MM.1S (cell line): ENCODE data around the gene ARL3.
A peak's percentile ranks its signal among the peaks of the same experiment; 100 is the strongest.

Source experiments
- DNase-seq: peaks from one replicate; pipeline ENCODE4 v3.0.0-alpha.2; 2015
- H2AFZ ChIP-seq: fragments of 300-600 bp; sonication (generic); 2 replicates; pipeline ENCODE4 v1.6.0; 2016; ENCODE audit warnings: antibody characterized with exemption, low read length
- H3F3A ChIP-seq: fragments of 300-600 bp; sonication (generic); 2 replicates; pipeline ENCODE4 v1.6.1; 2016; ENCODE audit warnings: mild to moderate bottlenecking, antibody characterized with exemption, low read length, moderate library complexity, mixed read lengths; ENCODE audit not compliant: insufficient read depth
- H3K27ac ChIP-seq: fragments of 300-600 bp; sonication (generic); 2 replicates; pipeline ENCODE4 v1.5.1; 2016; ENCODE audit warnings: mild to moderate bottlenecking, low read length
- H3K27me3 ChIP-seq: fragments of 300-600 bp; sonication (generic); replicated peaks from 2 replicates; pipeline ENCODE4 v1.6.0; 2016; ENCODE audit warnings: low read length; ENCODE audit not compliant: insufficient read depth
- H3K36me3 ChIP-seq: fragments of 300-600 bp; sonication (generic); replicated peaks from 2 replicates; pipeline ENCODE4 v1.6.1; 2016; ENCODE audit warnings: mild to moderate bottlenecking, low read length, mixed read lengths; ENCODE audit not compliant: insufficient read depth
- H3K4me1 ChIP-seq: fragments of 300-600 bp; sonication (generic); 2 replicates; pipeline ENCODE4 v1.6.1; 2016; ENCODE audit warnings: low read length, mixed read lengths
- H3K4me2 ChIP-seq: fragments of 300-600 bp; sonication (generic); 2 replicates; pipeline ENCODE4 v1.6.0; 2016; ENCODE audit warnings: low read depth, low read length
- H3K4me3 ChIP-seq: fragments of 300-600 bp; sonication (generic); 2 replicates; pipeline ENCODE4 v1.5.1; 2016; ENCODE audit warnings: low read length, mixed read lengths
- H3K79me2 ChIP-seq: fragments of 300-600 bp; sonication (generic); 2 replicates; pipeline ENCODE4 v1.6.1; 2016; ENCODE audit warnings: mixed run types, low read length, mixed read lengths
- H3K9ac ChIP-seq: fragments of 300-600 bp; sonication (generic); 2 replicates; pipeline ENCODE4 v1.6.1; 2016; ENCODE audit warnings: low read length, mixed read lengths
- H3K9me2 ChIP-seq: fragments of 300-600 bp; sonication (generic); replicated peaks from 2 replicates; pipeline ENCODE4 v1.6.1; 2016; ENCODE audit warnings: mild to moderate bottlenecking, low read length, mixed read lengths; ENCODE audit not compliant: insufficient read depth
- H3K9me3 ChIP-seq: fragments of 300-600 bp; sonication (generic); replicated peaks from 2 replicates; pipeline ENCODE4 v1.6.1; 2016; ENCODE audit warnings: mild to moderate bottlenecking, low read length, mixed read lengths; ENCODE audit not compliant: insufficient read depth
- H4K20me1 ChIP-seq: fragments of 300-600 bp; sonication (generic); 2 replicates; pipeline ENCODE4 v1.6.1; 2016; ENCODE audit warnings: mild to moderate bottlenecking, low read length, moderate library complexity, mixed read lengths; ENCODE audit not compliant: insufficient read depth
- CTCF ChIP-seq: fragments of 300-600 bp; sonication (generic); IDR thresholded peaks from 2 replicates; pipeline ENCODE4 v1.5.1; 2016; ENCODE audit warnings: antibody characterized with exemption, low read length, mixed read lengths
- EZH2 ChIP-seq: fragments of 300-600 bp; sonication (generic); optimal IDR thresholded peaks from 2 replicates; pipeline ENCODE3; 2017; ENCODE audit warnings: low read depth, mild to moderate bottlenecking, antibody characterized with exemption, low read length, mixed read lengths
- EZH2phosphoT487 ChIP-seq: fragments of 300-600 bp; sonication (generic); IDR thresholded peaks from 2 replicates; pipeline ENCODE4 v1.6.1; 2018; ENCODE audit warnings: antibody characterized with exemption, low read length

Gene ARL3

DNA sequence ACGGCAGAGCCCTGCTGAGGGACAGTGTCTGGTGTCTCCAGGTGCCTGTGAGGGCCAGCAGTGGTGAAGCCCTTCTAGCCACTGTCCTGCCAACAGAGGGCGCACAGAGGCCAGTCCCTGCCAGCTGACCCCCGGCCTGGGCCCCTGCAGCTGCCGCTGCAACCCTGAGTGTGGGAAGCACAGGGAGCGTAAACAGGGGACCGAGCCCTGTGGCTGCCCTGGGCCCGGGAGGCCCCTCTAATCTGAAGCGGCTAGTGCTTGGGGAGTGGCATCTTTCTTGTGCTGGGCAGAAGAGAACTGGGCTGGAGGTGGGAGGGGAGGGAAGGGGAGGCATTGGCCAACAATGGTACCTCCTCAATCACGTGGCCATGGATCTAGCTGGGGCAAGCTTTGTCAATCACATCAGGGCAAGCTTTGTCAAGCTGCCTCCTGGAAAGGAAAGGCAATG is 35.3 kb downstream of the ARL3 start:
- no peak overlapping the region for H3K9ac ChIP-seq
- 0 out of 2 replicates have a peak, but pooled peaks cover 4% of the 10 kb centered on the region for H3F3A ChIP-seq
- H3K27ac ChIP-seq: no peak overlapping the region
- H4K20me1 ChIP-seq: no peaks in the 10 kb centered on the region
- H3K9me2 ChIP-seq: no peaks in the 10 kb centered on the region
- no peaks in the 10 kb centered on the region for H3K79me2 ChIP-seq
- no peak overlapping the region for H3K4me2 ChIP-seq
- H3K27me3 ChIP-seq: no peaks in the 10 kb centered on the region
- no peak overlapping the region for H3K4me3 ChIP-seq
- H3K4me1 ChIP-seq: no peaks in the 10 kb centered on the region
- TF ChIP-seq CTCF (peak; percentile 60), EZH2 (no peak)
- DNase-seq: peak; percentile 27
- H2AFZ ChIP-seq: no peak overlapping the region
- H3K9me3 ChIP-seq: no peaks in the 10 kb centered on the region
- no peaks in the 10 kb centered on the region for H3K36me3 ChIP-seq

DNA sequence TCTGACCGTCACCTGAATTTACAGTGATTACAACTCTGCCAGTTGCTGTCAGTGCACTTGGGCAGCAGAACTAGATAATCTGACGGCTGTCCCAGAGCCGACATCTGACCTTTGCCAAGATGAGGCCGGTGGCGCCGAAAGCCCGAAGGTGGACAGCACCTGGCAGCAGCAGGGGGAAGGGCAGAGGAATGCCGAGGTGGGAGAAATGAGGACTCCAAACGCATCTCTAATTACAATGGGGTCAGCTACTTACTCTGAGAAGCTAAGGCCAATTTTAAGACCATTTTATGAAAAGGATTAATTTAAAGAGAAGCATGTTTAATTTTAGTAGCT is 36.2 kb downstream of the ARL3 start:
- H3K9me2 ChIP-seq: no peaks in the 10 kb centered on the region
- no peak overlapping the region for H3K4me2 ChIP-seq
- no peaks in the 10 kb centered on the region for H3K27me3 ChIP-seq
- no peaks in the 10 kb centered on the region for H3K9me3 ChIP-seq
- 0 out of 2 replicates have a peak, but pooled peaks cover 4% of the 10 kb centered on the region for H3F3A ChIP-seq
- no peak for DNase-seq
- TF ChIP-seq EZH2phosphoT487 (no peak), EZH2 (no peak), CTCF (no peak)
- no peaks in the 10 kb centered on the region for H3K36me3 ChIP-seq
- no peaks in the 10 kb centered on the region for H3K4me1 ChIP-seq
- no peaks in the 10 kb centered on the region for H3K79me2 ChIP-seq
- H3K9ac ChIP-seq: no peak overlapping the region
- no peak overlapping the region for H2AFZ ChIP-seq
- no peak overlapping the region for H3K27ac ChIP-seq
- no peaks in the 10 kb centered on the region for H4K20me1 ChIP-seq
- no peak overlapping the region for H3K4me3 ChIP-seq

- no peaks in the 10 kb centered on the region for H3K9me2 ChIP-seq
- H3K4me2 ChIP-seq: no peak overlapping the region
- H3K9ac ChIP-seq: no peak overlapping the region
- no peaks in the 10 kb centered on the region for H3K4me1 ChIP-seq
- no peaks in the 10 kb centered on the region for H3K9me3 ChIP-seq
- H4K20me1 ChIP-seq: no peaks in the 10 kb centered on the region
- H3K36me3 ChIP-seq: no peaks in the 10 kb centered on the region
- H3K27ac ChIP-seq: no peak overlapping the region
- TF ChIP-seq CTCF (no peak), EZH2phosphoT487 (no peak)
- H2AFZ ChIP-seq: no peak overlapping the region
- H3K79me2 ChIP-seq: no peaks in the 10 kb centered on the region
- DNase-seq: no peak
- H3K4me3 ChIP-seq: no peak overlapping the region
- 0 out of 2 replicates have a peak, but pooled peaks cover 4% of the 10 kb centered on the region for H3F3A ChIP-seq
- H3K27me3 ChIP-seq: no peaks in the 10 kb centered on the region
Measured at GRCh38 chr10:102677331-102678067, 36.7 kb downstream of the ARL3 start.
